Cardiac muscle cell (in vitro differentiated cells and primary cell): Measurements from ENCODE around the gene CDC25A. TPM values are rescaled to one million over a fixed set of nuclear protein-coding genes. Genes with fewer than 3 reads are reported as not detected.

Source experiments
- DNase-seq, 2 donors: peaks; one replicate each; pipeline versions ENCODE4 v3.0.0 to v3.0.0-alpha.2; 2010 to 2017; ENCODE audit warnings: low read depth in 1 of 2, low spot score in 1 of 2
- H3K27ac ChIP-seq: fragments of 200-600 bp; sonication (generic); 2 replicates; pipeline ENCODE4 v1.5.1; 2016
- H3K27me3 ChIP-seq: fragments of 200-600 bp; sonication (generic); 2 replicates; pipeline ENCODE4 v1.6.0; 2016; ENCODE audit warnings: control low read depth
- H3K36me3 ChIP-seq: fragments of 200-600 bp; sonication (generic); 2 replicates; pipeline ENCODE4 v1.5.1; 2016; ENCODE audit warnings: control low read depth
- H3K4me1 ChIP-seq: fragments of 200-600 bp; sonication (generic); 2 replicates; pipeline ENCODE4 v1.8.1; 2017; ENCODE audit warnings: low read depth, mild to moderate bottlenecking, mixed run types
- H3K4me3 ChIP-seq: fragments of 200-600 bp; sonication (generic); 2 replicates; pipeline ENCODE4 v1.5.1; 2016; ENCODE audit warnings: mild to moderate bottlenecking
- H3K9me3 ChIP-seq: fragments of 200-600 bp; sonication (generic); 2 replicates; pipeline ENCODE4 v1.5.1; 2017; ENCODE audit warnings: low read depth, mild to moderate bottlenecking, control low read depth
- polyA plus RNA-seq: library from polyadenylated mRNA; unstranded; fragments of >200 nt; fragmentation: Nextera tagmentation; extraction: Ambion mirVana; gene quantifications from 2 replicates; pipeline ENCODE4 v1.2.1, GENCODE V29; 2016
- total RNA-seq: library from RNA; depleted of rRNA; stranded (reverse); fragments of >200 nt; gene quantifications from 2 replicates; pipeline ENCODE4 v1.2.3, GENCODE V29; 2016
- TF ChIP-seq, protein P1 (sequence below): IDR thresholded peaks from 2 replicates; pipeline ENCODE4 v1.5.1; 2012; ENCODE audit warnings: low read depth, mild to moderate bottlenecking, low read length

The CDC25A gene
- total and polyA plus RNA-seq, 2 experiments from 2014 or later: 12.6 to 12.8 TPM

- H3K27me3 ChIP-seq: no peaks in the 10 kb centered on the region
- no peaks in the 10 kb centered on the region for H3K4me1 ChIP-seq
- TF ChIP-seq, protein P1, sequence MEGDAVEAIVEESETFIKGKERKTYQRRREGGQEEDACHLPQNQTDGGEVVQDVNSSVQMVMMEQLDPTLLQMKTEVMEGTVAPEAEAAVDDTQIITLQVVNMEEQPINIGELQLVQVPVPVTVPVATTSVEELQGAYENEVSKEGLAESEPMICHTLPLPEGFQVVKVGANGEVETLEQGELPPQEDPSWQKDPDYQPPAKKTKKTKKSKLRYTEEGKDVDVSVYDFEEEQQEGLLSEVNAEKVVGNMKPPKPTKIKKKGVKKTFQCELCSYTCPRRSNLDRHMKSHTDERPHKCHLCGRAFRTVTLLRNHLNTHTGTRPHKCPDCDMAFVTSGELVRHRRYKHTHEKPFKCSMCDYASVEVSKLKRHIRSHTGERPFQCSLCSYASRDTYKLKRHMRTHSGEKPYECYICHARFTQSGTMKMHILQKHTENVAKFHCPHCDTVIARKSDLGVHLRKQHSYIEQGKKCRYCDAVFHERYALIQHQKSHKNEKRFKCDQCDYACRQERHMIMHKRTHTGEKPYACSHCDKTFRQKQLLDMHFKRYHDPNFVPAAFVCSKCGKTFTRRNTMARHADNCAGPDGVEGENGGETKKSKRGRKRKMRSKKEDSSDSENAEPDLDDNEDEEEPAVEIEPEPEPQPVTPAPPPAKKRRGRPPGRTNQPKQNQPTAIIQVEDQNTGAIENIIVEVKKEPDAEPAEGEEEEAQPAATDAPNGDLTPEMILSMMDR: peak; percentile 89
- H3K4me3 ChIP-seq: no peak overlapping the region
- no peaks in the 10 kb centered on the region for H3K36me3 ChIP-seq
- no peak overlapping the region for H3K27ac ChIP-seq
- no peaks in the 10 kb centered on the region for H3K9me3 ChIP-seq
- peak; percentile 74 to 75 for DNase-seq
Observed at GRCh38 chr3:48194446-48195071, 6.3 kb upstream of the CDC25A start.

GRCh38 chr3:48190911-48191310 is 2.7 kb upstream of the CDC25A start:
- Histone ChIP-seq H3K4me1 (peaks cover 7% of the 10 kb centered on the region), H3K36me3 (no peaks in the 10 kb centered on the region), H3K4me3 (no peak overlapping the region), H3K27me3 (no peaks in the 10 kb centered on the region), H3K9me3 (no peaks in the 10 kb centered on the region), H3K27ac (no peak overlapping the region)
- DNase-seq: no peak
- TF ChIP-seq, protein P1: no peak

- no peak overlapping the region for H3K4me3 ChIP-seq
- no peak for DNase-seq
Observed at GRCh38 chr3:48189321-48189720, 1.1 kb upstream of the CDC25A start.

DNA sequence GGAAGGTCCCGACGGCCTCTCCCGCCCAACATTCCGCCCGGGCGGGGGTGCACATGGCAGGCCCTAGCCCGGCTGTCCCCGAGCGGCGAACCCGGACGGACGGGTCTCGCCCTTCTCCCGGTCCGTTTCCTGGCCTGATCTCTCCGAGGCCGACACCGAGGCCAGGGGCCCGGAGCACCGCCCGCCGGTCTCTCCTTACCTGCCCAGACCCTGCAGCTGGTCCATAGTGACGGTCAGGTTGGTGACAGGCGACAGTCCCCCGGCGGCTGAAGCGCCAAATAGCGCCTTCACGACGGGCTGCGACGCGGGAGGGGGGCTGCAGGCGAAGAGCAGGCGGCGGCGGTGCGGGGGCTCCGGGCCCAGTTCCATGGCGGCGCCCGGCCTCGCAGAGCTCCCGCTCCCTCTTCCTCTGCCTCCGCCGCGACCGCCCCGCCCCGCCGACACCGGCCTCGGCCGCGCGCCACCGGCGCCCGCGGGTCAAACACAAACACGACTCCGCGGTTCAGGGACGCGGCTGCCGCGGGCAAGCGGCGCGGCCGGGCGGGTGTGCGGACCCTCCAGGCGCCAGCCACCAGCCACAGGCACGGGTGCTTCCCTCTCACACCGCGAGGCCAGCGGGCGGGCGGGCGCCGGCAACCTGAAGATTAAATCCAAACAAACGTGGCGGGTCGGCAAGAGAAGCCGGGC is 495 bp downstream of the CDC25A start:
- TF ChIP-seq, protein P1: no peak
- H3K27me3 ChIP-seq: no peaks in the 10 kb centered on the region
- DNase-seq: peak; percentile 76 to 88
- peaks cover 7% of the 10 kb centered on the region for H3K36me3 ChIP-seq
- peaks cover 7% of the 10 kb centered on the region for H3K4me1 ChIP-seq
- peak overlapping the region; percentile 64 for H3K4me3 ChIP-seq
- no peaks in the 10 kb centered on the region for H3K9me3 ChIP-seq
- peak overlapping the region; percentile 86 for H3K27ac ChIP-seq

More at GRCh38 chr3:48189321-48189720, 1.1 kb upstream of the CDC25A start:
- TF ChIP-seq, protein P1: no peak
- Histone ChIP-seq H3K36me3 (peaks cover 3% of the 10 kb centered on the region), H3K4me1 (peaks cover 7% of the 10 kb centered on the region), H3K9me3 (no peaks in the 10 kb centered on the region), H3K27ac (no peak overlapping the region), H3K27me3 (no peaks in the 10 kb centered on the region)

GRCh38 chr3:48187301-48187578 is 977 bp downstream of the CDC25A start:
- Histone ChIP-seq H3K27me3 (no peaks in the 10 kb centered on the region), H3K9me3 (no peaks in the 10 kb centered on the region), H3K4me1 (peaks cover 7% of the 10 kb centered on the region), H3K36me3 (peaks cover 7% of the 10 kb centered on the region), H3K4me3 (peak overlapping the region; percentile 64), H3K27ac (peak overlapping the region; percentile 86)
- TF ChIP-seq, protein P1: no peak
- DNase-seq: peak; percentile 23 to 32
